Hematopoietic multipotent progenitor cell treated with erythropoietin and hydrocortisone succinate and interleukin-3 and kit ligand, for 17 days (in vitro differentiated cells): Measurements from ENCODE around the gene TBC1D8B.

Experiments used
- DNase-seq: peaks from one replicate; pipeline ENCODE4 v3.0.0-alpha.2; 2015; ENCODE audit warnings: low spot score

TBC1D8B gene

GRCh38 chrX:106898462-106898861 lies 96.0 kb downstream of the TBC1D8B start:
- DNase-seq, result peak; percentile 5

DNA sequence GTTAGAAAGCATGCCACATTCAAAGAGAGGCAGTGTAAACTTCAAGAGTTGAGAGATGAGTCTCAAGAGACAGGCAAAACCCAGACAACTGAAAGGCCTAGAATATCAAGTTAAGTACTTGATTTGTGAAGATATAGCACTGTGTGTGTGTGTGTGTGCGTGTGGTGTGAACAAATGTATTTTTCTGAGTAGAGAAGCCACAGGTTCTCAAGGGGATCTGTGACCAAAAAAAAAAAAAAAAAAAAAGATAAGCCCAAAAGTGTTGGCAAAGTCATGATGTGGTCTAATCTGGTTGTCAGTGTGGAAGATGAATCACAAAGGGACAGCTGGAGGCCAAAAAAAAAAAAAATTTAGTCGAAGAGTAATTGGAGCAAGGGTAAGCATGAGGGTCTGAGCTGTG lies 96.8 kb downstream of the TBC1D8B start:
- no peak for DNase-seq

GRCh38 chrX:106899841-106900240 lies 97.4 kb downstream of the TBC1D8B start:
- DNase-seq, result no peak

GRCh38 chrX:106901341-106901740 lies 98.9 kb downstream of the TBC1D8B start:
- DNase-seq, result no peak

DNA sequence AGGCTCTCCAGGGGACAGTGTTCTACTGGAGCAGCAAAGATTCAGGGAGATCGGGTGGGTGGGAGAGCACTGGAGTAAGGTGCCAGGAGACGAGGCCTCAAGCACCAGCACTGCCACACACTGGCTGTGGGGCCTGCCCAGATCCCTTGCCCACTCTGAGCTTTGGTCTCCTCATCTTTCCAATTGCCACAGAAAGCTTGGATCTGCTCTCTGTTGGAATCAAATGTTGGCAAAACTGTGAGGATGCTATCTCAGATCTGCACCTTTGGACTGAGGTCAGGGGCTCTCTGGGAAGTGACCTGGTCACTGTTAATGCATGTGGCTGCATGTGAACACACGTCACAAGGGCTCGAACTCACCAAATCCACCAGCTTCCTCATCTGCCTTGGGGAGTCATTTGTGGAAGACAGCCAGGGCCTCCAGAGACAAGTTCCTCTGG lies 99.3 kb downstream of the TBC1D8B start:
- DNase-seq, result no peak

DNA sequence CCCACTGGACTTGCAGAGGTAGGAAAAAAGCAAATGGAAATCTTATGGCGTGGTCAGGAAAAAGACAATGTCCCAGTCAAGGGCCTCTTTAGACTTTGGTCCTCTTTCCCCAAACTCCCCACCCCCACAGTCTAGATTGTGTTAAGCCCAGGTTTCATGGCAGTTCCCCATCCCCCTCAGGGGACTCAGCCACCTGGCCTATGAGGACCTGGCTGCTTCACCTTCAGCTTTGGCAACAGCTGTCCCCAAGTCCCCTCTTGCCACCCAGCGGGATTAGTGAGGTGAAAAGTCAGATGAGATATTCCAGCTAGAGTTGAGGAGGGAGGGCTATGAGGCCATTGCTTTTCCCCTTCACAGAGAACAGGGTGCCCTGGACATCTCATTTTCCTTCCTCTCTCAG lies 100.2 kb downstream of the TBC1D8B start:
- no peak for DNase-seq

DNA sequence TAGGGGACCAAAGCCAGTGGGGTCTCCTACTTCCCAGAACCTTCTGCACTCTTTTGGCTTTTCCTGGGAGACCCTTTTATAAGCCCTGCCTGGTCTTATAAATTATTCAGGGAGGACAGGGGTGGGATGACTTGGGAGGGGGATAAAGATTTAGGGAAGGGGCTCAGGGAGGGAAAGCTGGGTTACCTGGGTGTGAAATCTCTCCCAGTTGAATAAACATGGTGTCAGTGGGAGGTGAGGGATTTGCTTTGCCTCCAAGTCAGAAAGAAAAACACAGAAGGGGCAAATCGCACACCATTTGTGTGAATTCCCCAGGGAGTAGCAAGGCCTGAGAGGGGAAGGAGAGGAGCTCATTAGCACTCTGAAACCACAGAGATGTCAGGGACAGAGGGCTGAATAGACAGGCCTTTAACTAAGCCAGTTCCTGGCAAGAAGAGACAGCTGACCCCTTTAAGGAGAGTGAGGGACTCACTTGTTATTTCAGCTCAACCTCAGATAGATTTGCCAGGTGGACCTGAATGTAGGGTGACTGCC lies 100.9 kb downstream of the TBC1D8B start, which contains the start of gene RIPPLY1:
TSS of gene RIPPLY1 (minus strand) at position 51 of the 534 bp plus-strand sequence. CDS start 54 bp downstream, outside the sequence.
- no peak for DNase-seq

GRCh38 chrX:106903856-106904528 lies 101.5 kb downstream of the TBC1D8B start:
- DNase-seq, result no peak

DNA sequence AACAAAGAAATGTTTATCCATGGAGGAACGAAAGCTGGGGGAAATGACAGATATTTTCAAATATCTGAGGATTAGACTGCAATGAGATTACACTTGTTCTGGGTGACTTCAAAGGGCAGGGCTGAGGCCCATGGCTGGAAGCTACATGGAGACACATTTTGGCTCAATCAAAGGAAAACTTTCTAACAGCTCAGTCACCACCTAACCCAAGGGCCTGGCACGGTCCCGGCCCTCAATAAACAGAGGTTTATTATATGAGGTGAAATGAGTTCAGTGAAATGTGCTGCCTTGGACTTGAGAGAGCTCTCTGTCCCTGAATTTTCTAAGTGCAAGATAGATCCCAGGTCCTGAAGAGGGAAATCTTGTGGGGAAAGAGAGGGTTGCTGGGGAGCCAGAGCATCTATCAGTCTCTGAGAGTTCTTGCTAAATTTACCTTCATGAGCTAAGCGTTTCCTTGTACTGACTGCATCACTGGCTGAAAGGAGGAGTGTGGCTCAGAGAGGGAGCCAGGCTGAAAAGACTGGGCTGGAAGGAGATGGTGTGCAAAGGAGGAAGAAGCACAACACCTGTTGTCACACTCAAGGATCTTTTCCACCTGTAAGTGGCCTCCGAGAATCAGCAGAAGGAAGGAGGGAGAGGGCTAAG lies 102.7 kb downstream of the TBC1D8B start:
- no peak for DNase-seq

DNA sequence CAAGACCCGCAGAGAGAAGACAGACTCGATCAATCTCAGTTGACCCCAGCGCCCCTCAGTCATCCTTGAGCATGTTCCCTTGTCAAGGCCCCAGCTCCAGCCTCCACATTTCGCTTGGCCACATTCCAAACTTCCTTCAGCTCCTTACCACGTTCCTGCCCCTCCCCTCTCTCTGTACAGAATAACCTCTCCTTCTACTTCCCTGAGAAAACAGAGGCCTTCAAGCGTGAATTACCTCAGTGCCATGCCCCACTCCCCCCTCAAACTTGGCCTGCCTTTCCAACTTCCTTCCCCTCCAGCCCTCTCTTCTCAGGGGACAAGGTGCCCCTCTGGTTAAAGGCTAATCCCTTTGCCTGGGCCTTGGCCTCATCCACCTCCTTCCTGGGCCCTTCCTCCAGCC lies 103.9 kb downstream of the TBC1D8B start:
- DNase-seq, result no peak

DNA sequence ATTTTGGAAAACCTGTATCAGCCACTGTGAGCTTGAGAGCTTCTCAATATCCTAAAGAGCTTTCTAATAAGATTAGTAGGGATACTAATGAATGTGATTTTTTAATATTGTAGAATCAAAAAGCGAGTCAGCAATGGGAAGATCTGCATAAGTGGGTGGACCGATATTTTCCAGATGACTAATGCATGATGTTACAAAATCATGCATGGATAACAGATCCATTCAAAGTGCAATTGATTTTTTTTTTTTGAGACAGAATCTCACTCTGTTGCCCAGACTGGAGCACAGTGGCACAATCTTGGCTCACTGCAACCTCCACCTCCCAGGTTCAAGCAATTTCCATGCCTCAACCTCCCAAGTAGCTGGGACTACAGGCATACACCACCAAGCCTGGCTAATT lies 110.4 kb downstream of the TBC1D8B start:
- no peak for DNase-seq

DNA sequence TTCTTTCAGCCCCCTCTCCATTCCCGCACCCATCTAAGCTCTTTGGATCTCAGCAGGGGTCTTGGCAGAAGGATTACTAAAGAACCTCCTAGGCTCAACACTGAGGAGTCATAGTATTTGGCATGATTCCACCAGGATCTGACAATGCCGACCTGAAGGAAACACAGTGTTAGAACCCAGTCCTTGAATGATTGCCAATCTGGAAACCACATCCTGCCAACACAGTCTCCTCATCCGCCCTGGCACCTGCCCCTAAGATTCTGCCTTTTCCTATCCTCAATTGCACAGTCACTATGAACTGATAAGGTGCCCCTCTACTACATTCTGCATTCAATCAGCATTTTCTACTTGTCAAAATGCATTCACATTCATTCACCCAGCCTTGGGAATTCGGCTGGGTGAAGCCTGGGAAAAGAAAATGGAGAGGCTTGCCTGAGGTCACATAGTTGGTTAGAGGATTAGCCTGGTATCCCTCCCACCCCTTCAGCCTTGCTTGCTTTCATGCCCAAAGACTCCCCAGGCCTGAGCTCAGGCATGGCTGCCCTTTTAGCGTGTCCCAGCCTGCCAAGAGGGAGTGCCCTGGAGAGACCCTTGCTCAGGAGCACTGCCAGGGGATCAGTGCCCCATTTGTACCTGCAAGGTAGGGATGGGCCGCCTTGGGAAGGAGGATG lies 115.5 kb downstream of the TBC1D8B start:
- no peak for DNase-seq

DNA sequence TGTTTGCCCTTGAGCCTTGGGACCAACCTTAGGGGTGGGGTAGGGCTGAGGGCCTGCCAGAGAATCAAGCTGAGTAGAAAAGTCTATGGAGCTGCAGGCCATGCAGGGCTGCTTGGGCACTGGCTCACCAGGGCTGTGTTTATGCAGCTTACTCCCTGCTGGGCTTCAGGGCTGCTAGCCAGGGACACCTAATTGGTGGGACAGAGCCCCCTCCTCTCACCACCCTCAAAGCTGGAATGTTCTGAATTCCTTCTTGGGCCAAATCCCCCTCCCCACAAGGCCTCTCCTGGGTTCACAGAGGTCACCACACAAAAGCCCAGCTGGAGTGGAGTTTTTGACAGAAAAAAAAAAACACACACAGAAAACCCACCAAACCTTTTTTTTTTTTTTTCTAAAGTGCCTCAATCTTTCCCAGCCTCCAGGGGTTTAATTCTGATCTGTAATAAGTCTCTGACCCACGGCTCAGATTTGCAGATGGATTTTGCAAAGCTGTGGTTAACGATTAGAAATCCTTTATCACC lies 117.5 kb downstream of the TBC1D8B start, which contains the start of gene CLDN2:
TSS of gene CLDN2 (plus strand) at position 471 of the 521 bp plus-strand sequence. CDS start 7,827 bp downstream, outside the sequence.
- DNase-seq, result no peak

- no peak for DNase-seq
Observed at GRCh38 chrX:106921637-106922036, 119.2 kb downstream of the TBC1D8B start.
